HL-60 (cell line): ENCODE measurements around the gene TMEM44.

ENCODE experiments used
- GABPA ChIP-seq: IDR thresholded peaks from 2 replicates; pipeline ENCODE4 v1.6.1; 2012; ENCODE audit warnings: low read depth
- POLR2AphosphoS5 ChIP-seq: IDR thresholded peaks from 2 replicates; pipeline ENCODE4 v1.6.1; 2012; ENCODE audit warnings: low read depth
- TF ChIP-seq, protein P1 (sequence below): IDR thresholded peaks from one replicate; pipeline ENCODE4 v1.5.1; 2011; ENCODE audit warnings: low read length, control low read depth, inconsistent platforms; ENCODE audit not compliant: insufficient read depth
- TF ChIP-seq, protein P2 (sequence below): IDR thresholded peaks from 2 replicates; pipeline ENCODE4 v1.6.1; 2012; ENCODE audit warnings: low read depth; ENCODE audit not compliant: insufficient replicate concordance

DNA sequence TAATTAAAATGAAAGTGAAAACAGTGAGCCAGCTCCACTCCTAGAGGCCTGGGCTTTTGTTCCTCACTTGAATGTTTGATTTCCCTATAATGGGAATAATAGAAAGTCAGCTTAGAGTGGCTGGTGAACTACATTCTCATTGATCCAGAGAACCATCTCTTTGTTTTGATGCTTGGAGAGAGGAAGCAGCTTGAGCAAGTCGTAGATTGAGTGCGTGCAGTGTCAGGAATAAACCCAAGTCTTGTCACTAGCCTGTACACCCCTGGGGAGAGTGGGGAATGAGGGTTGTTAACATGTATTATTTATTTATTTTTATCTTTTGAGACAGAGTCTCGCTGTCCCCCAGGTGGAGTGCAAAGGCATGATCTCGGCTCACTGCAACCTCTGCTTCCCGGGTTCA lies 39.7 kb upstream of the TMEM44 start:
- TF ChIP-seq, protein P1, sequence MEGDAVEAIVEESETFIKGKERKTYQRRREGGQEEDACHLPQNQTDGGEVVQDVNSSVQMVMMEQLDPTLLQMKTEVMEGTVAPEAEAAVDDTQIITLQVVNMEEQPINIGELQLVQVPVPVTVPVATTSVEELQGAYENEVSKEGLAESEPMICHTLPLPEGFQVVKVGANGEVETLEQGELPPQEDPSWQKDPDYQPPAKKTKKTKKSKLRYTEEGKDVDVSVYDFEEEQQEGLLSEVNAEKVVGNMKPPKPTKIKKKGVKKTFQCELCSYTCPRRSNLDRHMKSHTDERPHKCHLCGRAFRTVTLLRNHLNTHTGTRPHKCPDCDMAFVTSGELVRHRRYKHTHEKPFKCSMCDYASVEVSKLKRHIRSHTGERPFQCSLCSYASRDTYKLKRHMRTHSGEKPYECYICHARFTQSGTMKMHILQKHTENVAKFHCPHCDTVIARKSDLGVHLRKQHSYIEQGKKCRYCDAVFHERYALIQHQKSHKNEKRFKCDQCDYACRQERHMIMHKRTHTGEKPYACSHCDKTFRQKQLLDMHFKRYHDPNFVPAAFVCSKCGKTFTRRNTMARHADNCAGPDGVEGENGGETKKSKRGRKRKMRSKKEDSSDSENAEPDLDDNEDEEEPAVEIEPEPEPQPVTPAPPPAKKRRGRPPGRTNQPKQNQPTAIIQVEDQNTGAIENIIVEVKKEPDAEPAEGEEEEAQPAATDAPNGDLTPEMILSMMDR, result no peak
- TF ChIP-seq, protein P2, sequence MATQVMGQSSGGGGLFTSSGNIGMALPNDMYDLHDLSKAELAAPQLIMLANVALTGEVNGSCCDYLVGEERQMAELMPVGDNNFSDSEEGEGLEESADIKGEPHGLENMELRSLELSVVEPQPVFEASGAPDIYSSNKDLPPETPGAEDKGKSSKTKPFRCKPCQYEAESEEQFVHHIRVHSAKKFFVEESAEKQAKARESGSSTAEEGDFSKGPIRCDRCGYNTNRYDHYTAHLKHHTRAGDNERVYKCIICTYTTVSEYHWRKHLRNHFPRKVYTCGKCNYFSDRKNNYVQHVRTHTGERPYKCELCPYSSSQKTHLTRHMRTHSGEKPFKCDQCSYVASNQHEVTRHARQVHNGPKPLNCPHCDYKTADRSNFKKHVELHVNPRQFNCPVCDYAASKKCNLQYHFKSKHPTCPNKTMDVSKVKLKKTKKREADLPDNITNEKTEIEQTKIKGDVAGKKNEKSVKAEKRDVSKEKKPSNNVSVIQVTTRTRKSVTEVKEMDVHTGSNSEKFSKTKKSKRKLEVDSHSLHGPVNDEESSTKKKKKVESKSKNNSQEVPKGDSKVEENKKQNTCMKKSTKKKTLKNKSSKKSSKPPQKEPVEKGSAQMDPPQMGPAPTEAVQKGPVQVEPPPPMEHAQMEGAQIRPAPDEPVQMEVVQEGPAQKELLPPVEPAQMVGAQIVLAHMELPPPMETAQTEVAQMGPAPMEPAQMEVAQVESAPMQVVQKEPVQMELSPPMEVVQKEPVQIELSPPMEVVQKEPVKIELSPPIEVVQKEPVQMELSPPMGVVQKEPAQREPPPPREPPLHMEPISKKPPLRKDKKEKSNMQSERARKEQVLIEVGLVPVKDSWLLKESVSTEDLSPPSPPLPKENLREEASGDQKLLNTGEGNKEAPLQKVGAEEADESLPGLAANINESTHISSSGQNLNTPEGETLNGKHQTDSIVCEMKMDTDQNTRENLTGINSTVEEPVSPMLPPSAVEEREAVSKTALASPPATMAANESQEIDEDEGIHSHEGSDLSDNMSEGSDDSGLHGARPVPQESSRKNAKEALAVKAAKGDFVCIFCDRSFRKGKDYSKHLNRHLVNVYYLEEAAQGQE, result no peak
- TF ChIP-seq POLR2AphosphoS5, result no peak
- no peak for TF ChIP-seq GABPA
